Non-pigmented ciliary epithelial cell (primary cell): ENCODE measurements around the gene KPTN.
A peak's percentile ranks its signal among the peaks of the same experiment; 100 is the strongest.

ENCODE experiments used
- DNase-seq: peaks from one replicate; pipeline ENCODE4 v3.0.0-alpha.2; 2010; ENCODE audit warnings: low read depth

KPTN gene

GRCh38 chr19:47483800-47484690 is at the start of gene KPTN:
KPTN (minus strand) TSS chr19:47484219; CDS start chr19:47484160, 59 bp downstream.
- peak; percentile 47 for DNase-seq

GRCh38 chr19:47531640-47532387 is 47.8 kb upstream of the KPTN start:
- no peak for DNase-seq

- no peak for DNase-seq
These were observed 45.2 kb upstream of the KPTN start for GRCh38 chr19:47529018-47529742.

- no peak for DNase-seq
These were observed 42.8 kb upstream of the KPTN start for GRCh38 chr19:47526798-47527197.

GRCh38 chr19:47523473-47523872 is 39.5 kb upstream of the KPTN start:
- no peak for DNase-seq

GRCh38 chr19:47521473-47522180 is 37.6 kb upstream of the KPTN start:
- DNase-seq, result no peak

- DNase-seq, result no peak
These were observed 36.8 kb upstream of the KPTN start for GRCh38 chr19:47520839-47521238.

- no peak for DNase-seq
These were observed 36.4 kb upstream of the KPTN start for GRCh38 chr19:47520343-47520806.

- no peak for DNase-seq
These were observed 34.8 kb upstream of the KPTN start for GRCh38 chr19:47518854-47519253.

- DNase-seq, result no peak
These were observed 34.1 kb upstream of the KPTN start for GRCh38 chr19:47518139-47518538.

GRCh38 chr19:47514869-47515588 is 31.0 kb upstream of the KPTN start, which contains the start of gene NAPA:
NAPA (minus strand) TSS chr19:47515063; CDS start chr19:47514940, 123 bp downstream.
- DNase-seq, result peak; percentile 99

- DNase-seq, result no peak
These were observed 30.3 kb upstream of the KPTN start for GRCh38 chr19:47514151-47514868.

- no peak for DNase-seq
These were observed 28.9 kb upstream of the KPTN start for GRCh38 chr19:47512948-47513319.

GRCh38 chr19:47512183-47512947 is 28.3 kb upstream of the KPTN start:
- DNase-seq, result no peak

GRCh38 chr19:47511681-47512080 is 27.7 kb upstream of the KPTN start:
- no peak for DNase-seq

- DNase-seq, result no peak
These were observed 27.1 kb upstream of the KPTN start for GRCh38 chr19:47511128-47511517.

GRCh38 chr19:47510516-47511127 is 26.6 kb upstream of the KPTN start:
- DNase-seq, result no peak

- DNase-seq, result no peak
These were observed 26.0 kb upstream of the KPTN start for GRCh38 chr19:47509973-47510372.
